ENCODE data around the gene CASZ1. TPM values are rescaled to one million over a fixed set of nuclear protein-coding genes. Genes with fewer than 3 reads are reported as not detected.

The CASZ1 gene
- total and polyA plus RNA-seq, 5 experiments from 2014 or later = 0.60 to 13.0 (median 1.4) TPM

DNA sequence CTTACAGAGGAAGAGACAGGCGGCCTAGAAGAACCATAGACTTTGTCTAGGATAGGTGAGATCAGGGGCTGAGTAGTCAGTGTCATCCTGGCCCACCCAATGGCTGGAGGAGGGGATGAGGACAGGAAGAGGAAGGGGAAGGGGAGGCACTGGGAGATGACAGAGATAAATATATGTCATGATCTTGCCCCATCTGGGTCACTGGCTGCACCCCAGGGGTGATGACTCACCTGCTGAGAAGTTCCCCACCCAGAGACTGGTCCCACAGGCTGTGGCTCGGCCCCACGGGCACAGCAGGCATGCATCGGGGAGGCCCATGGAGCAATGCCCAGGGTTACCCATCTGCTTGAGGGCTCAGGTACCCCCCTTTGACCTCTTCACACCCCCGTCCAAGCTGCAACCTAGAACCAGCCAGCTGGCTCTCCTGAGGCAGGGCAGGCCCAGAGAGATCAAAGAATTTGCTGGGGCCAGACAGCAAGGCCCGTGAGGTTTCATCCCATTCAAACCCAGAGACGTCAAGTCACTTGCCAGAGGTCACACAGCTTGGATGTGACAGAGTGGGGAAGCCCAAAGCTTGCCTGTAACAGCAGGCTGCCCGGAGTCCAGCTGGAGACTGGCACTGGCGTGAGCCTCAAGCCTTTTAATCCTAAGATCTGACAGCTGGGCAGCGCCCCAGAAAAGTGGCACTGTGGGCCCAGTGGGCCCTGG, 34.7 kb upstream of the CASZ1 start:
- POLR2A ChIA-PET = interaction anchor here (0.9 kb wide), 1 partner anchor 10 kb away, joined by 3 read pairs; no protein-coding TSS in a partner anchor
- Mint-ChIP-seq H3K4me1 (peaks cover 0 to under 1% (median 0%) of the 10 kb centered on the region in 4 donors), H3K36me3 (no peaks in the 10 kb centered on the region), H3K4me3 (no peak overlapping the region), H3K27me3 (peaks cover 5 to 38% (median 22%) of the 10 kb centered on the region in 5 donors), H3K9me3 (no peaks in the 10 kb centered on the region), H3K27ac (no peak overlapping the region)
- DNase-seq = no peak
- no peak for ATAC-seq

GRCh38 chr1:10829965-10830515, 33.6 kb upstream of the CASZ1 start:
- Mint-ChIP-seq H3K4me3 (no peak overlapping the region), H3K27me3 (peaks cover 4 to 33% (median 19%) of the 10 kb centered on the region in 5 donors), H3K9me3 (no peaks in the 10 kb centered on the region), H3K36me3 (no peaks in the 10 kb centered on the region), H3K27ac (no peak overlapping the region), H3K4me1 (no peaks in the 10 kb centered on the region)
- ATAC-seq (no peak), DNase-seq (no peak)
- POLR2A ChIA-PET = interaction anchor here (0.9 kb wide), 1 partner anchor 9 kb away, joined by 3 read pairs; no protein-coding TSS in a partner anchor

- POLR2A ChIA-PET = no interaction called here
- ATAC-seq (no peak), DNase-seq (no peak)
- Mint-ChIP-seq H3K27me3 (peaks cover 2 to 26% (median 14%) of the 10 kb centered on the region in 5 donors), H3K4me1 (no peaks in the 10 kb centered on the region), H3K4me3 (no peak overlapping the region), H3K27ac (no peak overlapping the region), H3K36me3 (no peaks in the 10 kb centered on the region), H3K9me3 (no peaks in the 10 kb centered on the region)
Measured at GRCh38 chr1:10829067-10829818, 32.8 kb upstream of the CASZ1 start.

DNA sequence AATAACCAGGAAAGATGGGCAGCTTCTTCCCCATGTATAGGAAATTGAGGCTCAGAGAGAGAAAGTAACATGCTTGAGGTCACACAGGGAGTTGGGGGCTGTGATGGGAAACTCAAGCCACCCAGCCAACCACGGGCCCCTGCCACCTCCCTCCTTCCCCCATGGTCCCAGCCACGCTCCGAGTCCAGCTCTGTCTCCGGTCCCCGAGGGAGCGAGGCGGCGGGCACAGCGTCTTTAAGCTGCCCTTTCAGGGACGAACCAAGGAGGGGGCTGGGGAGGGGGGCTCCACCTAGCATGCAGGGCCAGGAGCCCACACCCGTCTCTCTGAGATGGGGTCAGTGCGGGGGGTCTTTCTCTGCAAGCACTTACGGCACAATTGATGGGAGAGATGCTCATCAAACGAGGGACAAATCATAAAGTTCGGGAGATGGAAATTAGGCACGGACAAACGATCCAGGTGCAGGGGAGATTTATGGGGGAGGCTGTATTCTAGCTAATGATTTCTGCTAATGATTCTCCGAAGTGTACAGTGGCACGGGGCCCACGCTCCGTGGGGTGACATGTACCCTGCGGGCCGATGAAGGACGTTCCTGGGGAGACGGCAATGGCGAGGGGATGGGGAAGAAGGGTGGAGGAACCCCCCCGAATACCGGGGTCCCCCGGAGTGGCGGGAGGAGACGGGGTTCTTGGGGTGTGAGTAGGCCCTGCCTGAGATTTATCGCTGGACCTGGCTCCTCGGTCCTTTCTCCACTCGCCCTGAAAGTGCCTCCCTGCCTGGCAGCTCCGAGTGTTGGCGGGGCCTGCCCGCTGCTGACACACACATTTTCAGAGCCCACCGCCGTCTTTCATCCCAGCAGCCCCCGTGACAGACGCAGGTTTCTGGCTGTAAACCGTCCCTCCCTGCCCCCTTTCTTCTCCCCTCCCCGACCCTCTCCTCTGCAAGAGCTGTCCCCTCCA, 31.2 kb upstream of the CASZ1 start:
- H3K9me3 Mint-ChIP-seq = no peaks in the 10 kb centered on the region
- no peak overlapping the region for H3K27ac Mint-ChIP-seq
- H3K4me3 Mint-ChIP-seq = no peak overlapping the region
- peaks cover 2 to 38% (median 19%) of the 10 kb centered on the region in 5 donors for H3K27me3 Mint-ChIP-seq
- no peaks in the 10 kb centered on the region for H3K36me3 Mint-ChIP-seq
- no peaks in the 10 kb centered on the region for H3K4me1 Mint-ChIP-seq
- POLR2A ChIA-PET = interaction anchor here (0.6 kb wide), 1 partner anchor 55 kb away, joined by 5 read pairs; no protein-coding TSS in a partner anchor
- DNase-seq (no peak), ATAC-seq (no peak)

- Mint-ChIP-seq H3K4me3 (no peak overlapping the region), H3K27me3 (peaks cover 2 to 38% (median 19%) of the 10 kb centered on the region in 5 donors), H3K9me3 (no peaks in the 10 kb centered on the region)
Measured at GRCh38 chr1:10825592-10825991, 29.1 kb upstream of the CASZ1 start.

GRCh38 chr1:10824821-10825540, 28.5 kb upstream of the CASZ1 start:
- Mint-ChIP-seq H3K27me3 (peaks cover 2 to 38% (median 19%) of the 10 kb centered on the region in 5 donors), H3K27ac (no peak overlapping the region), H3K9me3 (no peaks in the 10 kb centered on the region), H3K4me3 (no peak overlapping the region), H3K36me3 (no peaks in the 10 kb centered on the region), H3K4me1 (no peaks in the 10 kb centered on the region)
- ATAC-seq (no peak), DNase-seq (no peak)
- POLR2A ChIA-PET = no interaction called here

More at GRCh38 chr1:10825592-10825991, 29.1 kb upstream of the CASZ1 start:
- Mint-ChIP-seq H3K27ac (no peak overlapping the region), H3K36me3 (no peaks in the 10 kb centered on the region), H3K4me1 (no peaks in the 10 kb centered on the region)
- DNase-seq (no peak), ATAC-seq (no peak)
- POLR2A ChIA-PET = no interaction called here

GRCh38 chr1:10823000-10823401, 26.6 kb upstream of the CASZ1 start:
- ATAC-seq (no peak), DNase-seq (no peak)
- peak overlapping the region in 2 of 10 donors; percentile 19 to 29 for H3K27ac Mint-ChIP-seq
- H3K9me3 Mint-ChIP-seq = no peaks in the 10 kb centered on the region
- H3K27me3 Mint-ChIP-seq = peaks cover 2 to 30% (median 15%) of the 10 kb centered on the region in 5 donors
- H3K36me3 Mint-ChIP-seq = no peaks in the 10 kb centered on the region
- POLR2A ChIA-PET = no interaction called here
- no peak overlapping the region for H3K4me3 Mint-ChIP-seq
- H3K4me1 Mint-ChIP-seq = no peaks in the 10 kb centered on the region

- Mint-ChIP-seq H3K27ac (no peak overlapping the region), H3K36me3 (no peaks in the 10 kb centered on the region), H3K27me3 (peaks cover 0 to 14% (median 8%) of the 10 kb centered on the region in 5 donors), H3K4me1 (peaks cover 0 to 2% (median 0%) of the 10 kb centered on the region in 4 donors), H3K9me3 (no peaks in the 10 kb centered on the region), H3K4me3 (no peak overlapping the region)
- POLR2A ChIA-PET = interaction anchor here (0.8 kb wide), 1 partner anchor 9 kb away, joined by 3 read pairs; no protein-coding TSS in a partner anchor
- no peak for DNase-seq
- no peak for ATAC-seq
Measured at GRCh38 chr1:10821388-10821787, 24.9 kb upstream of the CASZ1 start.

GRCh38 chr1:10820422-10820821, 24.0 kb upstream of the CASZ1 start:
- no peaks in the 10 kb centered on the region for H3K36me3 Mint-ChIP-seq
- ATAC-seq (no peak), DNase-seq (no peak)
- H3K9me3 Mint-ChIP-seq = no peaks in the 10 kb centered on the region
- no peak overlapping the region for H3K4me3 Mint-ChIP-seq
- POLR2A ChIA-PET = interaction anchor here (0.8 kb wide), 1 partner anchor 10 kb away, joined by 3 read pairs; no protein-coding TSS in a partner anchor
- H3K27ac Mint-ChIP-seq = no peak overlapping the region
- peaks cover 0 to 2% (median 0%) of the 10 kb centered on the region in 4 donors for H3K4me1 Mint-ChIP-seq
- H3K27me3 Mint-ChIP-seq = peaks cover 0 to 14% (median 7%) of the 10 kb centered on the region in 5 donors

DNA sequence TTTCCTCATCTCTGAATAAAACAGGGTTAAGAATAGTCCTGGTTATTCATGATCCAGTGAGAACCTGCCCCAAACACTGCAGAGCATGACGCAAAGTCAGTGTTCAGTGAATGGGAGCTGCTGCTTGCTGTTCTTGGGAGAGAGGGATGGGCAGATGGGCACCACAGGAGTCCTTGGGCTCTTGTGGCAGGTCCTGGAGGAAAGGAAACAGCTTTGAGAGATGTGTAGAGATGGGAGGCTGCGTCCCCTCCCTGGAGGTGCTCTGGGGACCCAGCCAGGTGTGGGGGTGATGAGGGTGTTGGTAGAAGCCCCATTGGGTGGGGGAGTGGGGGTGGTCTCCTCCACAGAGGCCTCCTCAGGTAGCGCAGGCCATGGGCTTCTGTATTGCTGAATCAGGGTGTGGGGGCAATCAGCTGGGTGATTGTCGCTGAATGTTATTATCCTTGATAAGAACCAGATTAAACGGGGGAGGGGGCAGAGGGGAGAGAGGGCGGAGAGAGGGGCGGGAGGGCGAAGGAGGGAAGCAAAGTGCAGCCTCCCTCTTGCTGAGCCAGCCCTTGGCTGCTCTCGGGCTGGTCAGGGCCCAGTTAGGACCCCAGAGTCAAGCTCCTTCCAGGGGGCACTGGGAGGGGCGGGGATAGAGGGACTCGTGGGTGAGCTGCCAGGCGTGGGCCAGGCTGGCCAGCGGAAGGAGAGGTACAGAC, 22.9 kb upstream of the CASZ1 start:
- H3K9me3 Mint-ChIP-seq = no peaks in the 10 kb centered on the region
- H3K27me3 Mint-ChIP-seq = peaks cover 2 to 22% (median 8%) of the 10 kb centered on the region in 5 donors
- H3K27ac Mint-ChIP-seq = no peak overlapping the region
- DNase-seq = no peak
- POLR2A ChIA-PET = no interaction called here
- no peaks in the 10 kb centered on the region for H3K36me3 Mint-ChIP-seq
- H3K4me3 Mint-ChIP-seq = no peak overlapping the region
- ATAC-seq = no peak
- H3K4me1 Mint-ChIP-seq = peaks cover 0 to 2% (median 0%) of the 10 kb centered on the region in 4 donors
